ENCODE data around the gene MYADM.

MYADM gene

GRCh38 chr19:53844849-53845246 is 22.8 kb upstream of the MYADM start:
- no peak overlapping the region for H3K27ac ChIP-seq (ENCODE audit: low read depth, low read length)
- peaks cover 2% of the 10 kb centered on the region; the same call in 1 of the 2 replicates for H3K4me1 ChIP-seq (ENCODE audit: control insufficient read depth, insufficient read depth, low read length)
- no peak overlapping the region for H3K9ac ChIP-seq (ENCODE audit: low read length)
- no peak overlapping the region for H3K4me3 ChIP-seq (ENCODE audit: low read depth, low read length)
- H3K27me3 ChIP-seq (ENCODE audit: control insufficient read depth, insufficient read depth, low read length), result no peaks in the 10 kb centered on the region
- H3K36me3 ChIP-seq (ENCODE audit: control insufficient read depth, insufficient read depth, low read length), result no peaks in the 10 kb centered on the region
- H3K9me3 ChIP-seq (ENCODE audit: control insufficient read depth, insufficient read depth, low read depth, low read length), result no peaks in the 10 kb centered on the region

- Histone ChIP-seq H3K9ac (ENCODE audit: low read length) (no peak overlapping the region), H3K4me1 (ENCODE audit: control insufficient read depth, insufficient read depth, low read length) (no peaks in the 10 kb centered on the region), H3K9me3 (ENCODE audit: control insufficient read depth, insufficient read depth, low read depth, low read length) (no peaks in the 10 kb centered on the region), H3K36me3 (ENCODE audit: control insufficient read depth, insufficient read depth, low read length) (no peaks in the 10 kb centered on the region), H3K27me3 (ENCODE audit: control insufficient read depth, insufficient read depth, low read length) (no peaks in the 10 kb centered on the region), H3K4me3 (ENCODE audit: low read depth, low read length) (no peak overlapping the region), H3K27ac (ENCODE audit: low read depth, low read length) (no peak overlapping the region)
These were observed 20.1 kb upstream of the MYADM start for GRCh38 chr19:53847555-53847954.

GRCh38 chr19:53849237-53849676 is 18.4 kb upstream of the MYADM start:
- H3K36me3 ChIP-seq (ENCODE audit: control insufficient read depth, insufficient read depth, low read length), result no peaks in the 10 kb centered on the region
- no peak overlapping the region for H3K4me3 ChIP-seq (ENCODE audit: low read depth, low read length)
- peaks cover 2% of the 10 kb centered on the region; the same call in 1 of the 2 replicates for H3K4me1 ChIP-seq (ENCODE audit: control insufficient read depth, insufficient read depth, low read length)
- no peaks in the 10 kb centered on the region for H3K9me3 ChIP-seq (ENCODE audit: control insufficient read depth, insufficient read depth, low read depth, low read length)
- no peaks in the 10 kb centered on the region for H3K27me3 ChIP-seq (ENCODE audit: control insufficient read depth, insufficient read depth, low read length)
- no peak overlapping the region for H3K9ac ChIP-seq (ENCODE audit: low read length)
- no peak overlapping the region for H3K27ac ChIP-seq (ENCODE audit: low read depth, low read length)

- H3K27ac ChIP-seq (ENCODE audit: low read depth, low read length), result no peak overlapping the region
- H3K9me3 ChIP-seq (ENCODE audit: control insufficient read depth, insufficient read depth, low read depth, low read length), result no peaks in the 10 kb centered on the region
- H3K4me1 ChIP-seq (ENCODE audit: control insufficient read depth, insufficient read depth, low read length), result peaks cover 8% of the 10 kb centered on the region
- no peak overlapping the region for H3K4me3 ChIP-seq (ENCODE audit: low read depth, low read length)
- no peaks in the 10 kb centered on the region for H3K36me3 ChIP-seq (ENCODE audit: control insufficient read depth, insufficient read depth, low read length)
- no peak overlapping the region for H3K9ac ChIP-seq (ENCODE audit: low read length)
- H3K27me3 ChIP-seq (ENCODE audit: control insufficient read depth, insufficient read depth, low read length), result no peaks in the 10 kb centered on the region
These were observed 14.0 kb upstream of the MYADM start for GRCh38 chr19:53853707-53854106.

GRCh38 chr19:53864308-53864836 is 3.3 kb upstream of the MYADM start:
- H3K9ac ChIP-seq (ENCODE audit: low read length), result no peak overlapping the region

GRCh38 chr19:53865523-53865917 is 2.2 kb upstream of the MYADM start:
- Histone ChIP-seq H3K4me1 (ENCODE audit: control insufficient read depth, insufficient read depth, low read length) (peaks cover 6% of the 10 kb centered on the region), H3K27me3 (ENCODE audit: control insufficient read depth, insufficient read depth, low read length) (no peaks in the 10 kb centered on the region), H3K27ac (ENCODE audit: low read depth, low read length) (no peak overlapping the region; the same call in 1 of the 2 replicates), H3K4me3 (ENCODE audit: low read depth, low read length) (peak overlapping the region; percentile 65), H3K9ac (ENCODE audit: low read length) (peak overlapping the region; percentile 98), H3K36me3 (ENCODE audit: control insufficient read depth, insufficient read depth, low read length) (peaks cover 3% of the 10 kb centered on the region; the same call in 1 of the 2 replicates), H3K9me3 (ENCODE audit: control insufficient read depth, insufficient read depth, low read depth, low read length) (no peaks in the 10 kb centered on the region)

More at GRCh38 chr19:53864308-53864836, 3.3 kb upstream of the MYADM start:
- Histone ChIP-seq H3K36me3 (ENCODE audit: control insufficient read depth, insufficient read depth, low read length) (no peaks in the 10 kb centered on the region), H3K4me1 (ENCODE audit: control insufficient read depth, insufficient read depth, low read length) (peaks cover 6% of the 10 kb centered on the region), H3K27me3 (ENCODE audit: control insufficient read depth, insufficient read depth, low read length) (no peaks in the 10 kb centered on the region), H3K4me3 (ENCODE audit: low read depth, low read length) (no peak overlapping the region), H3K9me3 (ENCODE audit: control insufficient read depth, insufficient read depth, low read depth, low read length) (no peaks in the 10 kb centered on the region), H3K27ac (ENCODE audit: low read depth, low read length) (no peak overlapping the region)

- H3K36me3 ChIP-seq (ENCODE audit: control insufficient read depth, insufficient read depth, low read length), result peaks cover 8% of the 10 kb centered on the region
- peak overlapping the region; percentile 65 for H3K4me3 ChIP-seq (ENCODE audit: low read depth, low read length)
- peak overlapping the region; percentile 98 for H3K9ac ChIP-seq (ENCODE audit: low read length)
- peak overlapping the region; percentile 98 for H3K27ac ChIP-seq (ENCODE audit: low read depth, low read length)
- H3K4me1 ChIP-seq (ENCODE audit: control insufficient read depth, insufficient read depth, low read length), result peaks cover 6% of the 10 kb centered on the region
- H3K9me3 ChIP-seq (ENCODE audit: control insufficient read depth, insufficient read depth, low read depth, low read length), result no peaks in the 10 kb centered on the region
- no peaks in the 10 kb centered on the region for H3K27me3 ChIP-seq (ENCODE audit: control insufficient read depth, insufficient read depth, low read length)
These were observed 1.5 kb upstream of the MYADM start for GRCh38 chr19:53865918-53866864.

GRCh38 chr19:53866865-53867224 is 838 bp upstream of the MYADM start:
- Histone ChIP-seq H3K27me3 (ENCODE audit: control insufficient read depth, insufficient read depth, low read length) (no peaks in the 10 kb centered on the region), H3K4me3 (ENCODE audit: low read depth, low read length) (peak overlapping the region; percentile 65), H3K4me1 (ENCODE audit: control insufficient read depth, insufficient read depth, low read length) (peaks cover 6% of the 10 kb centered on the region), H3K27ac (ENCODE audit: low read depth, low read length) (peak overlapping the region; percentile 98), H3K9me3 (ENCODE audit: control insufficient read depth, insufficient read depth, low read depth, low read length) (no peaks in the 10 kb centered on the region), H3K9ac (ENCODE audit: low read length) (peak overlapping the region; percentile 98), H3K36me3 (ENCODE audit: control insufficient read depth, insufficient read depth, low read length) (peaks cover 13% of the 10 kb centered on the region)

GRCh38 chr19:53868091-53868891 is 608 bp downstream of the MYADM start:
- Histone ChIP-seq H3K9ac (ENCODE audit: low read length) (peak overlapping the region; percentile 100), H3K4me3 (ENCODE audit: low read depth, low read length) (peak overlapping the region; percentile 99), H3K9me3 (ENCODE audit: control insufficient read depth, insufficient read depth, low read depth, low read length) (no peaks in the 10 kb centered on the region), H3K27me3 (ENCODE audit: control insufficient read depth, insufficient read depth, low read length) (no peaks in the 10 kb centered on the region), H3K36me3 (ENCODE audit: control insufficient read depth, insufficient read depth, low read length) (peaks cover 25% of the 10 kb centered on the region), H3K27ac (ENCODE audit: low read depth, low read length) (peak overlapping the region; percentile 99), H3K4me1 (ENCODE audit: control insufficient read depth, insufficient read depth, low read length) (peaks cover 6% of the 10 kb centered on the region)

- H3K4me1 ChIP-seq (ENCODE audit: control insufficient read depth, insufficient read depth, low read length), result peaks cover 6% of the 10 kb centered on the region
- H3K27me3 ChIP-seq (ENCODE audit: control insufficient read depth, insufficient read depth, low read length), result no peaks in the 10 kb centered on the region
- H3K36me3 ChIP-seq (ENCODE audit: control insufficient read depth, insufficient read depth, low read length), result peaks cover 33% of the 10 kb centered on the region
- H3K9ac ChIP-seq (ENCODE audit: low read length), result peak overlapping the region; percentile 100
- peak overlapping the region; percentile 99 for H3K4me3 ChIP-seq (ENCODE audit: low read depth, low read length)
- no peaks in the 10 kb centered on the region for H3K9me3 ChIP-seq (ENCODE audit: control insufficient read depth, insufficient read depth, low read depth, low read length)
- H3K27ac ChIP-seq (ENCODE audit: low read depth, low read length), result peak overlapping the region; percentile 99
These were observed 1.5 kb downstream of the MYADM start for GRCh38 chr19:53868892-53869804.

All from HUES6 (cell line).